ENCODE measurements around the gene CLEC3B.

DNA sequence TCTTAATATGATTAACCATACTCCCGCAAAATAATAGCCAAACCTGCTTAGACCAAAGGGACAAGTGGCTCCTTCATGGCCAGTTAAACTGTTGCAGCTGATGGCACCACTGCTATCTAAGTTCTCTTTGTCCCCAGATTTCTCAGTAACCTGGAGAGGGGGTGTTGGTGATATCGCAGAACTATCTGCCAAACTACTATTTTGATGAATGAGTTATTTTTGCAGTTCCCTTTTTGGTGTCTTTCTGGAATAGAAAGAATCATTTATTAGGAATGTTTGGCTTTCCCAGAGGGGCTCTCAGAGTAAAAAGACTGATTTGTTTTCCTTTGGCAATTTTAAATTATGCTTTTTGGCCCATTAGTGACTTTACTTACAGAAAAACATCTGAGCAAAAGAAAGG, 33.0 kb downstream of the CLEC3B start:
- TF ChIP-seq POLR2AphosphoS5 (IDR thresholded peaks at IDR 0.05; ENCODE audit: low read depth, low read length) (no peak), POLR2A (IDR thresholded peaks at IDR 0.05; ENCODE audit: low read depth, low read length) (no peak), SPI1 (IDR thresholded peaks at IDR 0.05; ENCODE audit: low read depth, low read length) (no peak), TAF1 (IDR thresholded peaks at IDR 0.05; ENCODE audit: low read depth, low read length) (no peak)

Data from GM12891 (cell line).